ENCODE measurements around the gene LAG3.
"Not testable (repeated sequence)": the region's sequence is repeated elsewhere in the genome, so short reads cannot be mapped to it uniquely, and the experiment has no call there.

Gene LAG3

GRCh38 chr12:6772331-6772695 is at the start of gene LAG3:
Gene LAG3 (plus strand): TSS chr12:6772520. CDS start chr12:6772853, 333 bp downstream.
- H3K4me3 ChIP-seq (ENCODE audit: low read depth, low read length), result peak within 1 kb of the TSS; percentile 53
- H3K4me1 ChIP-seq (ENCODE audit: control insufficient read depth, insufficient read depth, low read length), result peaks cover 15% of the 10 kb centered on the region

GRCh38 chr12:6722863-6723262 is 49.5 kb upstream of the LAG3 start:
- Histone ChIP-seq H3K4me3 (ENCODE audit: low read depth, low read length) (peak overlapping the region; percentile 90), H3K9ac (ENCODE audit: low read depth, low read length) (no peak overlapping the region), H3K27me3 (ENCODE audit: control insufficient read depth, insufficient read depth, low read length) (no peaks in the 10 kb centered on the region), H3K36me3 (ENCODE audit: control insufficient read depth, insufficient read depth, low read length) (no peaks in the 10 kb centered on the region), H3K9me3 (ENCODE audit: control insufficient read depth, insufficient read depth, low read length) (no peaks in the 10 kb centered on the region), H3K4me1 (ENCODE audit: control insufficient read depth, insufficient read depth, low read length) (peaks cover 3% of the 10 kb centered on the region)

More at GRCh38 chr12:6772331-6772695, at the start of gene LAG3:
- peaks cover 14% of the 10 kb centered on the region for H3K36me3 ChIP-seq (ENCODE audit: control insufficient read depth, insufficient read depth, low read length)
- H3K9ac ChIP-seq (ENCODE audit: low read depth, low read length), result no peak within 1 kb of the TSS
- peaks cover 57% of the 10 kb centered on the region for H3K27me3 ChIP-seq (ENCODE audit: control insufficient read depth, insufficient read depth, low read length)
- H3K9me3 ChIP-seq (ENCODE audit: control insufficient read depth, insufficient read depth, low read length), result no peaks in the 10 kb centered on the region

- H3K9me3 ChIP-seq (ENCODE audit: control insufficient read depth, insufficient read depth, low read length), result no peaks in the 10 kb centered on the region
- peaks cover 3% of the 10 kb centered on the region for H3K36me3 ChIP-seq (ENCODE audit: control insufficient read depth, insufficient read depth, low read length)
- peak within 1 kb of the TSS; percentile 90 for H3K4me3 ChIP-seq (ENCODE audit: low read depth, low read length)
- peak within 1 kb of the TSS; percentile 91 for H3K9ac ChIP-seq (ENCODE audit: low read depth, low read length)
- H3K27me3 ChIP-seq (ENCODE audit: control insufficient read depth, insufficient read depth, low read length), result no peaks in the 10 kb centered on the region
- H3K4me1 ChIP-seq (ENCODE audit: control insufficient read depth, insufficient read depth, low read length), result peaks cover 3% of the 10 kb centered on the region
These were observed 48.5 kb upstream of the LAG3 start, which contains the start of gene COPS7A for GRCh38 chr12:6723607-6724408. Gene COPS7A (plus strand): TSS chr12:6724046. CDS start chr12:6724657, 611 bp downstream.

GRCh38 chr12:6724409-6724797 is 47.9 kb upstream of the LAG3 start:
- H3K4me3 ChIP-seq (ENCODE audit: low read depth, low read length), result peak overlapping the region; percentile 90
- H3K27me3 ChIP-seq (ENCODE audit: control insufficient read depth, insufficient read depth, low read length), result no peaks in the 10 kb centered on the region

GRCh38 chr12:6725350-6725749 is 47.0 kb upstream of the LAG3 start:
- no peak overlapping the region for H3K4me3 ChIP-seq (ENCODE audit: low read depth, low read length)
- peaks cover 15% of the 10 kb centered on the region for H3K36me3 ChIP-seq (ENCODE audit: control insufficient read depth, insufficient read depth, low read length)
- no peaks in the 10 kb centered on the region for H3K27me3 ChIP-seq (ENCODE audit: control insufficient read depth, insufficient read depth, low read length)
- no peaks in the 10 kb centered on the region for H3K9me3 ChIP-seq (ENCODE audit: control insufficient read depth, insufficient read depth, low read length)
- no peak overlapping the region for H3K9ac ChIP-seq (ENCODE audit: low read depth, low read length)
- peaks cover 3% of the 10 kb centered on the region for H3K4me1 ChIP-seq (ENCODE audit: control insufficient read depth, insufficient read depth, low read length)

More at GRCh38 chr12:6724409-6724797, 47.9 kb upstream of the LAG3 start:
- Histone ChIP-seq H3K36me3 (ENCODE audit: control insufficient read depth, insufficient read depth, low read length) (peaks cover 9% of the 10 kb centered on the region), H3K9me3 (ENCODE audit: control insufficient read depth, insufficient read depth, low read length) (no peaks in the 10 kb centered on the region), H3K4me1 (ENCODE audit: control insufficient read depth, insufficient read depth, low read length) (peaks cover 3% of the 10 kb centered on the region), H3K9ac (ENCODE audit: low read depth, low read length) (peak overlapping the region; percentile 91)

GRCh38 chr12:6729186-6729585 is 43.1 kb upstream of the LAG3 start:
- Histone ChIP-seq H3K9me3 (ENCODE audit: control insufficient read depth, insufficient read depth, low read length) (no peaks in the 10 kb centered on the region), H3K9ac (ENCODE audit: low read depth, low read length) (no peak overlapping the region), H3K4me1 (ENCODE audit: control insufficient read depth, insufficient read depth, low read length) (peaks cover 3% of the 10 kb centered on the region), H3K36me3 (ENCODE audit: control insufficient read depth, insufficient read depth, low read length) (peaks cover 26% of the 10 kb centered on the region), H3K4me3 (ENCODE audit: low read depth, low read length) (no peak overlapping the region), H3K27me3 (ENCODE audit: control insufficient read depth, insufficient read depth, low read length) (no peaks in the 10 kb centered on the region)

GRCh38 chr12:6730169-6730568 is 42.2 kb upstream of the LAG3 start:
- no peak overlapping the region for H3K9ac ChIP-seq (ENCODE audit: low read depth, low read length)
- no peak overlapping the region for H3K4me3 ChIP-seq (ENCODE audit: low read depth, low read length)

GRCh38 chr12:6734506-6735387 is 37.6 kb upstream of the LAG3 start:
- H3K4me1 ChIP-seq (ENCODE audit: control insufficient read depth, insufficient read depth, low read length), result no peaks in the 10 kb centered on the region
- peaks cover 17% of the 10 kb centered on the region for H3K36me3 ChIP-seq (ENCODE audit: control insufficient read depth, insufficient read depth, low read length)
- H3K27me3 ChIP-seq (ENCODE audit: control insufficient read depth, insufficient read depth, low read length), result no peaks in the 10 kb centered on the region
- H3K4me3 ChIP-seq (ENCODE audit: low read depth, low read length), result no peak overlapping the region
- H3K9me3 ChIP-seq (ENCODE audit: control insufficient read depth, insufficient read depth, low read length), result no peaks in the 10 kb centered on the region
- H3K9ac ChIP-seq (ENCODE audit: low read depth, low read length), result no peak overlapping the region

More at GRCh38 chr12:6730169-6730568, 42.2 kb upstream of the LAG3 start:
- Histone ChIP-seq H3K4me1 (ENCODE audit: control insufficient read depth, insufficient read depth, low read length) (no peaks in the 10 kb centered on the region), H3K27me3 (ENCODE audit: control insufficient read depth, insufficient read depth, low read length) (no peaks in the 10 kb centered on the region), H3K36me3 (ENCODE audit: control insufficient read depth, insufficient read depth, low read length) (peaks cover 29% of the 10 kb centered on the region), H3K9me3 (ENCODE audit: control insufficient read depth, insufficient read depth, low read length) (no peaks in the 10 kb centered on the region)

GRCh38 chr12:6735448-6736191 is 36.7 kb upstream of the LAG3 start:
- no peak overlapping the region for H3K4me3 ChIP-seq (ENCODE audit: low read depth, low read length)
- H3K27me3 ChIP-seq (ENCODE audit: control insufficient read depth, insufficient read depth, low read length), result no peaks in the 10 kb centered on the region
- no peaks in the 10 kb centered on the region for H3K4me1 ChIP-seq (ENCODE audit: control insufficient read depth, insufficient read depth, low read length)
- peak overlapping the region; percentile 37 for H3K9ac ChIP-seq (ENCODE audit: low read depth, low read length)
- peaks cover 14% of the 10 kb centered on the region for H3K36me3 ChIP-seq (ENCODE audit: control insufficient read depth, insufficient read depth, low read length)
- H3K9me3 ChIP-seq (ENCODE audit: control insufficient read depth, insufficient read depth, low read length), result no peaks in the 10 kb centered on the region

- Histone ChIP-seq H3K9me3 (ENCODE audit: control insufficient read depth, insufficient read depth, low read length) (no peaks in the 10 kb centered on the region), H3K36me3 (ENCODE audit: control insufficient read depth, insufficient read depth, low read length) (peaks cover 6% of the 10 kb centered on the region)
These were observed 35.6 kb upstream of the LAG3 start for GRCh38 chr12:6736754-6737153.

GRCh38 chr12:6742080-6742479 is 30.2 kb upstream of the LAG3 start:
- not testable (repeated sequence) for H3K27me3 ChIP-seq (ENCODE audit: control insufficient read depth, insufficient read depth, low read length); H3K9me3 ChIP-seq (ENCODE audit: control insufficient read depth, insufficient read depth, low read length); H3K4me3 ChIP-seq (ENCODE audit: low read depth, low read length); H3K36me3 ChIP-seq (ENCODE audit: control insufficient read depth, insufficient read depth, low read length); H3K9ac ChIP-seq (ENCODE audit: low read depth, low read length); H3K4me1 ChIP-seq (ENCODE audit: control insufficient read depth, insufficient read depth, low read length)

More at GRCh38 chr12:6736754-6737153, 35.6 kb upstream of the LAG3 start:
- H3K9ac ChIP-seq (ENCODE audit: low read depth, low read length), result no peak overlapping the region
- no peaks in the 10 kb centered on the region for H3K4me1 ChIP-seq (ENCODE audit: control insufficient read depth, insufficient read depth, low read length)
- H3K27me3 ChIP-seq (ENCODE audit: control insufficient read depth, insufficient read depth, low read length), result no peaks in the 10 kb centered on the region
- no peak overlapping the region for H3K4me3 ChIP-seq (ENCODE audit: low read depth, low read length)

Data from iPS-15b (cell line).